ENCODE data around the gene GINS1. TPM values are rescaled to one million over a fixed set of nuclear protein-coding genes. Genes with fewer than 3 reads are reported as not detected.

GINS1 gene
- total RNA-seq, 2 experiments from 2014 or later, result 34.9 to 35.9 TPM

GRCh38 chr20:25402583-25402982, 4.9 kb upstream of the GINS1 start:
- ChIA-PET POLR2A (no interaction called here), CTCF (no interaction called here)
- ATAC-seq (no peak), DNase-seq (no peak)
- Mint-ChIP-seq H3K9me3 (peaks cover 16% of the 10 kb centered on the region), H3K36me3 (ENCODE audit: low read depth) (peaks cover 3% of the 10 kb centered on the region), H3K4me3 (no peak overlapping the region), H3K4me1 (ENCODE audit: low read depth) (peaks cover 5% of the 10 kb centered on the region), H3K27ac (no peak overlapping the region), H3K27me3 (no peaks in the 10 kb centered on the region)
- intact Hi-C loops (cut with micrococcal nuclease), result no loop called here
- TF ChIP-seq CTCF (IDR thresholded peaks at IDR 0.05), result no peak

- no peak for TF ChIP-seq CTCF (IDR thresholded peaks at IDR 0.05)
- Mint-ChIP-seq H3K36me3 (ENCODE audit: low read depth) (peaks cover 11% of the 10 kb centered on the region), H3K9me3 (peaks cover 9% of the 10 kb centered on the region), H3K27ac (peak overlapping the region; percentile 75), H3K4me1 (ENCODE audit: low read depth) (peaks cover 14% of the 10 kb centered on the region), H3K4me3 (peak overlapping the region; percentile 82), H3K27me3 (no peaks in the 10 kb centered on the region)
- CTCF ChIA-PET, result interaction anchor here (1.1 to 4.0 kb wide), 6 partner anchors 10 to 414 kb away, joined by 3 to 29 read pairs (median 6); partner anchors contain the start of gene ABHD12
- no peak for ATAC-seq
- no peak for DNase-seq
- POLR2A ChIA-PET, result interaction anchor here (0.7 to 1.7 kb wide), 13 partner anchors 11 to 1289 kb away, joined by 3 to 9 read pairs (median 3); partner anchors contain the start of genes ABHD12 and PYGB
- intact Hi-C loops (cut with micrococcal nuclease), result loop anchor here (2.0 kb wide), 1 partner anchor 97 kb away; no protein-coding TSS in a partner anchor
Observed at GRCh38 chr20:25408170-25408547, 686 bp downstream of the GINS1 start.

- DNase-seq (no peak), ATAC-seq (no peak)
- POLR2A ChIA-PET, result interaction anchor here (0.8 to 1.0 kb wide), 3 partner anchors 22 to 1289 kb away, joined by 3 to 4 read pairs (median 3); no protein-coding TSS in a partner anchor
Observed at GRCh38 chr20:25408890-25409289, 1.4 kb downstream of the GINS1 start.

GRCh38 chr20:25418776-25419175, 11.3 kb downstream of the GINS1 start:
- no peak for TF ChIP-seq CTCF (IDR thresholded peaks at IDR 0.05)
- ATAC-seq (no peak), DNase-seq (no peak)
- intact Hi-C loops (cut with micrococcal nuclease), result no loop called here
- CTCF ChIA-PET, result interaction anchor here (0.7 to 1.4 kb wide), 2 partner anchors 20 to 125 kb away, joined by 3 read pairs; no protein-coding TSS in a partner anchor
- H3K36me3 Mint-ChIP-seq (ENCODE audit: low read depth), result peaks cover 28% of the 10 kb centered on the region
- H3K4me3 Mint-ChIP-seq, result no peak overlapping the region
- no peaks in the 10 kb centered on the region for H3K27me3 Mint-ChIP-seq
- no peaks in the 10 kb centered on the region for H3K4me1 Mint-ChIP-seq (ENCODE audit: low read depth)
- H3K27ac Mint-ChIP-seq, result no peak overlapping the region
- POLR2A ChIA-PET, result no interaction called here
- no peaks in the 10 kb centered on the region for H3K9me3 Mint-ChIP-seq

More at GRCh38 chr20:25408890-25409289, 1.4 kb downstream of the GINS1 start:
- CTCF ChIA-PET, result interaction anchor here (1.1 to 4.0 kb wide), 4 partner anchors 11 to 415 kb away, joined by 4 to 29 read pairs (median 13); no protein-coding TSS in a partner anchor
- Mint-ChIP-seq H3K4me1 (ENCODE audit: low read depth) (peaks cover 14% of the 10 kb centered on the region), H3K9me3 (peaks cover 3% of the 10 kb centered on the region), H3K4me3 (peak overlapping the region; percentile 82), H3K27me3 (no peaks in the 10 kb centered on the region), H3K27ac (no peak overlapping the region), H3K36me3 (ENCODE audit: low read depth) (peaks cover 15% of the 10 kb centered on the region)
- intact Hi-C loops (cut with micrococcal nuclease), result loop anchor here (2.0 kb wide), 1 partner anchor 98 kb away; no protein-coding TSS in a partner anchor
- TF ChIP-seq CTCF (IDR thresholded peaks at IDR 0.05), result no peak

- intact Hi-C loops (cut with micrococcal nuclease), result no loop called here
- POLR2A ChIA-PET, result no interaction called here
- CTCF ChIA-PET, result no interaction called here
- Mint-ChIP-seq H3K27me3 (no peaks in the 10 kb centered on the region), H3K4me3 (no peak overlapping the region), H3K36me3 (ENCODE audit: low read depth) (peaks cover 40% of the 10 kb centered on the region), H3K27ac (no peak overlapping the region), H3K4me1 (ENCODE audit: low read depth) (peaks cover 17% of the 10 kb centered on the region), H3K9me3 (no peaks in the 10 kb centered on the region)
- DNase-seq (no peak), ATAC-seq (no peak)
- TF ChIP-seq CTCF (IDR thresholded peaks at IDR 0.05), result no peak
Observed at GRCh38 chr20:25421102-25421501, 13.6 kb downstream of the GINS1 start.
